Prostate gland (tissue), 2 donors: ENCODE measurements around the gene NSF.
"Not testable (repeated sequence)": the region's sequence is repeated elsewhere in the genome, so short reads cannot be mapped to it uniquely, and the experiment has no call there.

ENCODE experiments used
- CTCF ChIP-seq, 4 experiments: fragments of 200-600 bp in 2 of 4; fragments of 450-650 bp in 2 of 4; sonication (generic) in 2 of 4; IDR thresholded peaks; 1 replicate in 3 of 4; 2 replicates in 1 of 4; pipeline ENCODE4 v1.5.1; 2016 to 2019; ENCODE audit warnings: antibody characterized with exemption in 4 of 4, mild to moderate bottlenecking in 2 of 4, moderate library complexity in 2 of 4
- POLR2A ChIP-seq: fragments of 450-650 bp; IDR thresholded peaks from one replicate; pipeline ENCODE4 v1.6.1; 2016; ENCODE audit warnings: antibody characterized with exemption, mild to moderate bottlenecking
- POLR2AphosphoS5 ChIP-seq: sonication (generic); formaldehyde crosslinking; IDR thresholded peaks from one replicate; pipeline ENCODE4 v1.6.1; 2017; ENCODE audit warnings: antibody characterized with exemption

- TF ChIP-seq POLR2A; CTCF (IDR thresholded peaks at IDR 0.05); POLR2AphosphoS5: not testable (repeated sequence)
Measured at GRCh38 chr17:46628753-46629436, 38.4 kb downstream of the NSF start.
